Measurements from ENCODE around the gene C3orf33.

C3orf33 gene

DNA sequence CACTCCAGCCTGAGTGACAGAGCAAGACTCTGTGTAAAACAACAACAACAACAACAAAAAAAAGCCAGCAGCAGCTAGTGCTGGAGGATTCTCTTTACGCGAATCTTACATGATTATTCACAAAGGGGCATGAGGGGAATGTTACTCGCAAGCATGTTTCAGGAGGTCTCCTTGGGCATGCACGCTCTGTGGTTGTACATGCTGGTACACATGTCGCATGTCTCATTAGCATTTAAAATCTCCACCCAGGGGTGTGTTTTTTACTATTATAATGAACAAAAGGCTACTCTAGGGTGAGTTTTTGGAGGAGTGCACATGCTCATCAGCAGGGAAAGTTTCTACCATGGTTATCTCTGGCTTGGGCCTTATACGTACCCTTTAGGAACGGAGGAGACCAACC lies 48.5 kb downstream of the C3orf33 start:
- no peak overlapping the region for H3K4me3 ChIP-seq
- no peak for TF ChIP-seq Cebpa-rat (IDR thresholded peaks at IDR 0.05)
- H3K9me3 ChIP-seq: no peaks in the 10 kb centered on the region
- no peaks in the 10 kb centered on the region for H4K20me1 ChIP-seq
- no peak overlapping the region for H3K27ac ChIP-seq
- no peaks in the 10 kb centered on the region for H3K36me3 ChIP-seq
- H3K27me3 ChIP-seq: no peaks in the 10 kb centered on the region
- H3K4me1 ChIP-seq: no peaks in the 10 kb centered on the region
- no peak overlapping the region for H3K9ac ChIP-seq
- no peak overlapping the region for H3K4me2 ChIP-seq

DNA sequence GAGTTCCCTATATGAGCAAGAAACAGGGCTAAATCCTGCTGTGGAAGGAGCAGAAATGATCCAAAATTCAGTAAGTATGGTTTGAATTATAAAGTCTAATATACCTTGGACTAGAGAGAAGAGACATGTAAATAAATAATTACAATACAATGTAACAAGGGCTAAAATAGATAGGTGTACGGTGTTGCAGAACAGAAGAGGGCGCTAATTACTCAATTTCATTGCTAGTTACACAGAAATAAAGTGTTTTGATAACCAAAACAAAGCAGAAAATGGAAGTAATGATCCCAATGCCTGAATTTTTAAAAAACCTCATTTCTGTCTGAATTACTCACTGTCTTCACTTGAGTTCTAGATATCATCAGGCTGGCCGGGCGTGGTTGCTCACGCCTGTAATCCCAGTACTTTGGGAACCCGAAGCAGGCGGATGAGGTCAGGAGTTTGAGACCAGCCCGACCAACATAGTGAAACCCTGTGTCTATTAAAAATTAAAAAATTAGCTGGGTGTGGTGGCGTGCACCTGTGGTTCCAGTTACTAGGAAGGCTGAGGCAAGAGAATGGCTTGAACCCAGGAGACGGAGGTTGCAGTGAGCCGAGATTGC lies 52.9 kb downstream of the C3orf33 start:
- Histone ChIP-seq H3K4me1 (no peaks in the 10 kb centered on the region), H3K9me3 (no peaks in the 10 kb centered on the region), H4K20me1 (no peaks in the 10 kb centered on the region), H3K4me3 (no peak overlapping the region), H3K27me3 (no peaks in the 10 kb centered on the region), H3K9ac (no peak overlapping the region), H3K36me3 (no peaks in the 10 kb centered on the region), H3K4me2 (no peak overlapping the region), H3K27ac (no peak overlapping the region)
- no peak for TF ChIP-seq Cebpa-rat (IDR thresholded peaks at IDR 0.05)

DNA sequence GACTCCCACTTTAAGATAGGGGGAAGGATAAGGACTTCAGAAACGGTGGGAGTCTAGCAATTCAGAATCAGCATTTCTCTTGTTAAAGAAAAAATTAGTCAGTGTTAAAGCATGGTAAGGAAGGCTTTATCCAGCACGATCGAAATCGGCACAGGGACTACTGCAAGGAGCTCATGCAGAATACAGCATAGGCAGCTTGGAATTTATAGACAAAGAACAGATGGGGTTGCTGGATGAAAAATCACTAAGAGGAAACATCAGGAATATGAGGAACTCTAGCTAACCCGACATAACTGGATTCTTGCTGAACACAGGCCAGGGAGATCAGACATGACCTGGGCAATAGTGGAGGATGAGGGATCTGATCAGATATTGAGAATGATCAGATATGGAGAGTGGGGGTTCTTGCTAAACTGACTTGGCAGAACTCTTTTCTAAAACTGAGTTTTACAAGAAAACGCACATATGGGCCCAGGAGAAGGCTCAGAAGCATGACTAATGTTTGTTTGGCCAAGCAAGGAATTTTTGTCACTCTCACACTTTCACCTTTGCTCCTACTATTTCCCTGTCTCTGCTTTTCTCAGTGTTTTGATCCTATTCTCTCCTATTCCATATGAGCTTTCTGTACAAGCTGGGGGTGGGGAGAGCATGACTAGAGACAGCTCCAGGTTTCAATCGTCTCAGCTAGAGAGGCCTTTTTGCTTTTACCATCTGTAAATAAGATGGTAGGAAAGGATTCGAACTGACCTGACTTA lies 57.3 kb downstream of the C3orf33 start:
- Histone ChIP-seq H3K36me3 (no peaks in the 10 kb centered on the region), H4K20me1 (peaks cover 17% of the 10 kb centered on the region; the same call in 1 of the 2 replicates), H3K27me3 (peaks cover 42% of the 10 kb centered on the region), H3K4me2 (no peak overlapping the region), H3K4me3 (no peak overlapping the region), H3K9ac (no peak overlapping the region), H3K9me3 (no peaks in the 10 kb centered on the region), H3K27ac (no peak overlapping the region), H3K4me1 (peaks cover 19% of the 10 kb centered on the region)
- no peak for TF ChIP-seq Cebpa-rat (IDR thresholded peaks at IDR 0.05)

DNA sequence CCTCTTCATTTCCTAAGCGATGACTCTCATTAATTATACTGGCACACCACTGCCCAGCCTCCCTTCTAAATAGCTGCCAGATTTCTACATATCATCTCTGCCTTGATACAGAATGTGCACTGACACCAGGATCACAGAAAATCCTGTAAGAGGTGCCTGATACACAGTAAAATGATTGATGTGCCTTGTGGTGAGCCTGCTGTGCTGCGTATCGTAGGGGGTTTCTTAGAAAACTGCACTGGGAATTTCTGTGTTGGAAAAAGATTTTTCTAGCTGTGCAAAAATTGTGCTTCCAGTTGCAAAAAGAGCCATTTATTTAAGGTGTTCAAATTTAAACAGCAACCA lies 58.2 kb downstream of the C3orf33 start:
- Histone ChIP-seq H3K36me3 (no peaks in the 10 kb centered on the region), H3K27ac (no peak overlapping the region), H3K4me1 (peaks cover 26% of the 10 kb centered on the region), H3K4me2 (no peak overlapping the region), H3K4me3 (no peak overlapping the region), H4K20me1 (peaks cover 17% of the 10 kb centered on the region; the same call in 1 of the 2 replicates), H3K9ac (no peak overlapping the region), H3K27me3 (peaks cover 51% of the 10 kb centered on the region), H3K9me3 (no peaks in the 10 kb centered on the region)
- TF ChIP-seq Cebpa-rat (IDR thresholded peaks at IDR 0.05): no peak

DNA sequence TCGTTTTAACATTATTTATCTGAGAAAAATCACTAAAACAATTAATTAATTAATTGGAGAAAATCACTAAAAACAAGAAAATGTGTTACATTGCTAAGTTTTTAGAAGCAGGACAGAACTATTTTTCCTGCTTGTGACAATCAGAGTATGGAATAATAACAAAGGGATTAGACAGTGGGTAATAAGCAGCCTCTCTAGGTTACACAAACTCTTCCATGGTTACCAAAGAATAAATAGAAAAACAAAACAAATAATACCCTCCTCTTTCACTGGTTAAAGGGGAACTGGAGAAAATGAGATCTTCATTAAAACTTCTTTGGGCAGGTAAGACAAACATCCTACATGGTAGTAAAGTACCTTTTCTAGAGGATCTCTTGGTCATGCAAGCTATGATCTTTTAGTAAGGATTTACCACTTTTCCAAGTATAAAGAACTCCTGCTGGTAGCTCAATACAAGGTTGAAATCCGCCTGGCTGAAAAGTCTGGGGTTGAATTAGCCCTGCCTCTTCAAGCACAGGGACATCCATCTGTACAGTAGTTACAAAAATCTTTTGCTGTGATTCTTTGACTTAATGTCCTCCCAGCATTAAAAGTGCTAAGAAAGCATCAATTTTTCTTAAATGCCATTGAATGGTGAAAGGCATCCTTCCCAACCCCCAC lies 58.7 kb downstream of the C3orf33 start:
- Histone ChIP-seq H3K27ac (no peak overlapping the region), H3K36me3 (no peaks in the 10 kb centered on the region), H3K9me3 (no peaks in the 10 kb centered on the region), H3K4me3 (no peak overlapping the region), H3K9ac (no peak overlapping the region), H4K20me1 (peaks cover 17% of the 10 kb centered on the region; the same call in 1 of the 2 replicates), H3K27me3 (peaks cover 55% of the 10 kb centered on the region), H3K4me1 (peaks cover 26% of the 10 kb centered on the region), H3K4me2 (no peak overlapping the region)
- TF ChIP-seq Cebpa-rat (IDR thresholded peaks at IDR 0.05): no peak

DNA sequence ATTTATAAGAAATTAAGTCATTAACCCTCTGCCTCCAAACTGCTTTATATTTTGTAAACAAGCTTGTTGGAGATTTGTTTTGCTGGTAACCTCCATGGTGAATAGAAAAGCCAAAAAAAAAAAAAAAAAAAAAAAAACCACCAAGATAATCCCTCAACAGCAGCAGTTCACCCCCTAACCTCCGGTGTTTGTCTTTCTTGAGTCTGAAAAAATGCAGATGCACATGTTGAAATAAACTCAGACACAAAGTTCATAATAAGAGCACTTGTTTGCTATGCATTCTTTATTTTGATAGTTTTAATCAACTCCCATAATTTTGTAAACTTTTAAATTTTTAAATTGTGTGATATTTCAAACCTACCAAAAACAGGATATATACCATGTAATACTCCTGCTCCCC lies 59.4 kb downstream of the C3orf33 start:
- Histone ChIP-seq H3K36me3 (no peaks in the 10 kb centered on the region), H3K4me1 (peaks cover 26% of the 10 kb centered on the region), H3K9me3 (no peaks in the 10 kb centered on the region), H3K4me2 (no peak overlapping the region), H3K27me3 (peaks cover 55% of the 10 kb centered on the region), H3K4me3 (no peak overlapping the region), H4K20me1 (peaks cover 17% of the 10 kb centered on the region; the same call in 1 of the 2 replicates), H3K27ac (no peak overlapping the region), H3K9ac (no peak overlapping the region)
- TF ChIP-seq Cebpa-rat (IDR thresholded peaks at IDR 0.05): no peak

DNA sequence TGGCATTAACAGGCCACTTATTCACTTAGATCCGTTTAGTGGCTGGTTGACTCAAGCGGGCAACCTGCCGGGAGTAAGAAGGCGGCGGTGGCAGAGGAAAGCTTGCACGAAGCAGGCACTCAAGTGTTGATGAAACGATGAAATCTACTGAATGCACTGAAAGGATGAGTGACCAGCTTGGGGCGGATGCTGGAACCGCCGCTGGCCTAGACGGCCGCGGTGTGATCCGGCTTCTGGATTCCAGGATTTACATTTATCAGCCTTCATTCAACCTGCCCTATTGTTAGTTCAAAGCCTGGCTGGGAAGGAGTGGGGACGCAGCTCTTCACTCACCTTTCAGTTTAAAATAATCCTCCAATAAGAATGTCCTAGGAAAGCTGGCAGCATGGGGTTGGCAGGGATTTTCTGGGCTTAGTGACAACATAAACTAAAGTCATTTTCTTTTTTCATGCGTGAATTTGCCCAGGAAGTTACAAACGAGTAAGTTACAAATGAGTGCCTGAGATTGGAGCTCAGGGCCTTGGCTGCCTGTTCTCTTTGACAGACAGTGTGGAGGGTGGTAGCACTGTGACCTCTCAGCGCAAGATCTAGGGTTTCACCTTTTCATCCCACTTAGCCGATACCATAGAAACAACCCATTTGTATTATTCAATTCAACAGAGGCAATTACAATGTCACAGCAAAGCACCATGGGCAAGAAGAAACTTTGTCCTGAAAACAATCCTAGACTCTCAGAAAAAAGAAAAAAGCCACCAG lies 60.1 kb downstream of the C3orf33 start:
- H3K9ac ChIP-seq: no peak overlapping the region
- H4K20me1 ChIP-seq: peaks cover 17% of the 10 kb centered on the region; the same call in 1 of the 2 replicates
- H3K9me3 ChIP-seq: no peaks in the 10 kb centered on the region
- H3K4me1 ChIP-seq: peaks cover 26% of the 10 kb centered on the region
- no peaks in the 10 kb centered on the region for H3K36me3 ChIP-seq
- H3K4me3 ChIP-seq: no peak overlapping the region
- no peak overlapping the region for H3K4me2 ChIP-seq
- peaks cover 55% of the 10 kb centered on the region for H3K27me3 ChIP-seq
- no peak overlapping the region for H3K27ac ChIP-seq
- no peak for TF ChIP-seq Cebpa-rat (IDR thresholded peaks at IDR 0.05)

DNA sequence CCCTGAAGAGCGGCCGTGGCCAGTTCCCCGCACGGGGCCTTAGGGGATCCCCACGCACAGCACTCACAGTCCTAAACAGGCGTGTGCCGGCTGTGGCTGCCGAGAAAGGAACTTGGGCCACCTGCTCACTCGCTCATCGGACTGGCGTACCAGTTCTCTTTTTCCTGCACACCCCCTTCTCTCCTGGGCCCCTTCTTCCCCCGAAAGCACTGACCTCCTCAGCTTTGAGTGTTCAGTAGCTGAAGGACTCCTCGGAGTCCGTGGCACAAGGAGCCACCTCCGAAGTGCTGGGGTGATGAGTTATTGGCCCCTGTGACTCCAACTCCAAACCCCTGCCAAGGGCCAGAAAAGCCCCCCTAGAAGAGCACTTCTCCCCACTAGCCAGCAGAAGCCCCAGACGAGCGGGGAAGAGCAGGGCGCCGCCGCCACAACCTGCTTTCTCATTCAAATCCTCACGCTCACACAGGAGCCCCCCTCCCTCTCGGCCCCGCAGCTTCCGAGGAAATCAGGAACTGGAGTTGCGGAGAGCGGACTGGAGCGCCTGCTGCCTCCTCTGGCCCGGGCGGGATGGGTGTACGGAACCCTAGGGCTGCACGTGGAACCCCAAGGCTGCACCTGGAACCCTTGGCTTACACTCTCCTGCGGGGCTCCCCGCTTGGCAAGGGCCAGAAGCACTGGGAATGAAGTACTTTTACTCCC lies 61.3 kb downstream of the C3orf33 start, which contains the start of gene PLCH1:
Gene PLCH1 (minus strand): TSS at position 446 of the 699 bp plus-strand sequence. CDS start 40,847 bp downstream, outside the sequence.
- no peak for TF ChIP-seq Cebpa-rat (IDR thresholded peaks at IDR 0.05)
- H3K36me3 ChIP-seq: no peaks in the 10 kb centered on the region
- H4K20me1 ChIP-seq: peaks cover 17% of the 10 kb centered on the region; the same call in 1 of the 2 replicates
- H3K27ac ChIP-seq: no peak within 1 kb of the TSS
- H3K9me3 ChIP-seq: no peaks in the 10 kb centered on the region
- H3K9ac ChIP-seq: peak within 1 kb of the TSS; percentile 72
- H3K4me1 ChIP-seq: peaks cover 26% of the 10 kb centered on the region
- peaks cover 55% of the 10 kb centered on the region for H3K27me3 ChIP-seq
- peak within 1 kb of the TSS; percentile 75 for H3K4me3 ChIP-seq
- peak within 1 kb of the TSS; percentile 92 for H3K4me2 ChIP-seq

DNA sequence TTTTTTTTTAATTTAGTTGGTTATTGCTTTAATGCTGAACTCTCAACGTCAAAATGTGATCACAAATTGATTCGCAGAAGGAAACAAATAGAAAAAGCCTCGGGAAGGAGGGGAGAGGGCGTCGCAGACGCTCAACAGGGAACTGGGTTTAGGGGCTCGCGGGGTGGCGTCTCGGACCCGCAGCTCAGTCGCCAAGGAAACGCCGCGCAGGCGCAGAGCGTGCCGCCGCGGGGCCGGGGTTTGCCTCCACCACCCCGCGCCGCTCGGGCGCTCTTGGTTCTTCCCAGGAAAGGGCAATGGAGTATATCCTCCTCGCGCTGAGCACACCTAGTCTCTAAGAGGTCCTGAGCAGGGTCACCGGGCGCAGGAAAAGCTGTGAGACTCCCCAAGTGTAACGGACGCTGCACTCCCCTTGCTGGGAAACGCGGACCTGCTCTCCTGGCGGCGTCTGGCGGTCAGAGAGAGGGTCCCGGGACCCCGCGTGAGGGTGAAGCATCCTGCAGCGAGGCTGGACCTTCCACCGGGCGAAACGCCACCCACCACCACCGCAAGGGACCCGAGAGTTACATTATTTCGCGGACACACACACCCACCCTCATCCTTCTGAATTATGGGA lies 62.0 kb downstream of the C3orf33 start:
- peaks cover 26% of the 10 kb centered on the region for H3K4me1 ChIP-seq
- peaks cover 55% of the 10 kb centered on the region for H3K27me3 ChIP-seq
- no peak overlapping the region for H3K27ac ChIP-seq
- peak overlapping the region; percentile 92 for H3K4me2 ChIP-seq
- peak overlapping the region; percentile 72 for H3K9ac ChIP-seq
- TF ChIP-seq Cebpa-rat (IDR thresholded peaks at IDR 0.05): no peak
- H3K36me3 ChIP-seq: no peaks in the 10 kb centered on the region
- peak overlapping the region; percentile 75 for H3K4me3 ChIP-seq
- H4K20me1 ChIP-seq: peaks cover 17% of the 10 kb centered on the region; the same call in 1 of the 2 replicates
- H3K9me3 ChIP-seq: no peaks in the 10 kb centered on the region

Data from BLaER1 (cell line).